Endothelial cell of umbilical vein (primary cell): ENCODE measurements around the gene COL6A2.

Source experiments
- CTCF ChIP-seq, 2 donors: IDR thresholded peaks; 1 replicate in 1 of 2; 2 replicates in 1 of 2; pipeline ENCODE4 v1.5.1; 2011; ENCODE audit warnings: low read length in 2 of 2, mild to moderate bottlenecking in 2 of 2, moderate library complexity in 2 of 2, control low read depth in 1 of 2, inconsistent platforms in 1 of 2, low read depth in 1 of 2; ENCODE audit not compliant: insufficient read depth in 1 of 2; ENCODE audit errors: extremely low read depth in 1 of 2
- EZH2 ChIP-seq: IDR thresholded peaks from 2 replicates; pipeline ENCODE4 v1.6.1; 2012; ENCODE audit warnings: borderline replicate concordance, low read depth, mild to moderate bottlenecking, moderate library complexity, low read length, inconsistent platforms; ENCODE audit not compliant: severe bottlenecking
- FOS ChIP-seq: IDR thresholded peaks from 2 replicates; pipeline ENCODE4 v1.6.1; 2011; ENCODE audit warnings: mild to moderate bottlenecking, low read length, moderate library complexity, borderline replicate concordance; ENCODE audit not compliant: insufficient read depth
- GATA2 ChIP-seq: IDR thresholded peaks from 2 replicates; pipeline ENCODE4 v1.7.0; 2011; ENCODE audit warnings: low read depth, mild to moderate bottlenecking, moderate library complexity, mixed read lengths, low read length; ENCODE audit not compliant: insufficient read length, insufficient read depth
- JUN ChIP-seq: IDR thresholded peaks from 2 replicates; pipeline ENCODE4 v1.6.1; 2011; ENCODE audit warnings: borderline replicate concordance, low read depth; ENCODE audit not compliant: insufficient read length, insufficient read depth
- MAX ChIP-seq: IDR thresholded peaks from 2 replicates; pipeline ENCODE4 v1.6.1; 2011; ENCODE audit not compliant: insufficient read depth, insufficient read length
- MYC ChIP-seq: IDR thresholded peaks from one replicate; pipeline ENCODE4 v1.6.1; 2011; ENCODE audit warnings: mild to moderate bottlenecking, low read depth, low read length
- POLR2A ChIP-seq: IDR thresholded peaks from 2 replicates; pipeline ENCODE4 v1.6.1; 2012; ENCODE audit warnings: low read depth, mild to moderate bottlenecking, control low read depth, low read length
- POLR2AphosphoS5 ChIP-seq: IDR thresholded peaks from 2 replicates; pipeline ENCODE4 v1.6.1; 2012; ENCODE audit warnings: low read depth, mild to moderate bottlenecking, control low read depth, low read length, moderate library complexity; ENCODE audit not compliant: insufficient read depth

- TF ChIP-seq CTCF (IDR thresholded peaks at IDR 0.05; ENCODE audit: extremely low read depth in 1 of 2, insufficient read depth in 1 of 2, low read depth in 1 of 2, low read length in 2 of 2): no peak
- no peak for TF ChIP-seq POLR2AphosphoS5
- TF ChIP-seq MAX: no peak
- TF ChIP-seq POLR2A: no peak
- TF ChIP-seq EZH2: no peak
- no peak for TF ChIP-seq GATA2
- no peak for TF ChIP-seq FOS
- TF ChIP-seq JUN: no peak
- TF ChIP-seq MYC: no peak
These were observed 40.6 kb downstream of the COL6A2 start for GRCh38 chr21:46138383-46138970.
